K562 (cell line): ENCODE measurements around the gene ABL1. TPM values are rescaled to one million over a fixed set of nuclear protein-coding genes. Genes with fewer than 3 reads are reported as not detected.
A peak's percentile ranks its signal among the peaks of the same experiment; 100 is the strongest.

Experiments used
- ATAC-seq: fragments of 200-7000 bp; cut with Tn5 transposase; 3 replicates; pipeline ENCODE4 v1.9.1; 2020; ENCODE audit warnings: moderate library complexity
- BruUV-seq: library from RNA; stranded (reverse); fragments of 400-500 nt; replicated peaks from 2 replicates; lab custom pipeline; 2021; lab: Mats Ljungman, UMichigan
- CTCF ChIA-PET: fragments of 300-600 bp; formaldehyde crosslinking; extraction: SDS; loops from one replicate; lab custom pipeline; 2021; ENCODE audit warnings: low intra/inter-chr PET ratio; lab: Yijun Ruan, JAX
- POLR2A ChIA-PET: fragments of 300-600, 350-650 bp; sonication (Branson Sonifier 250); formaldehyde crosslinking; extraction: SDS; loops from one replicate; lab custom pipeline; 2021; ENCODE audit warnings: antibody characterized with exemption, inconsistent platforms; lab: Yijun Ruan, JAX
- DNase-seq, 4 experiments: peaks; one replicate each; pipeline versions ENCODE4 v3.0.0 to v3.0.0-alpha.2; 2011 to 2018; ENCODE audit warnings: low spot score in 3 of 4, mixed read lengths in 3 of 4; ENCODE audit errors: extremely low read depth in 1 of 4
- FAIRE-seq: peaks from 2 replicates; lab custom pipeline; 2011; peaks lifted over from hg19 to GRCh38; lab: Jason Lieb, UNC
- H2AFZ ChIP-seq: 2 replicates; pipeline ENCODE4 v1.6.0; 2011; ENCODE audit warnings: low read depth, low read length, control low read depth, inconsistent platforms
- H3K27ac ChIP-seq: fragments of 200-600 bp; 3 replicates; pipeline ENCODE4 v1.8.0; 2011; ENCODE audit warnings: low read depth, mild to moderate bottlenecking, control low read depth, inconsistent platforms, low read length, moderate library complexity, mixed read lengths; ENCODE audit errors: extremely low read depth
- H3K27me3 ChIP-seq, 2 experiments: fragments of 300-600 bp in 1 of 2; 2 replicates in 1 of 2; 3 replicates in 1 of 2; pipeline versions ENCODE4 v1.6.0 to v1.8.0; 2011; ENCODE audit warnings: inconsistent platforms in 2 of 2, low read length in 2 of 2, mild to moderate bottlenecking in 1 of 2, mixed read lengths in 1 of 2, moderate library complexity in 1 of 2; ENCODE audit not compliant: control insufficient read depth in 2 of 2, insufficient read depth in 2 of 2
- H3K36me3 ChIP-seq: fragments of 300-600 bp; 3 replicates; pipeline ENCODE4 v1.8.0; 2011; ENCODE audit warnings: mild to moderate bottlenecking, low read length, inconsistent platforms; ENCODE audit not compliant: control insufficient read depth, insufficient read depth
- H3K4me1 ChIP-seq, 2 experiments: fragments of 200-600 bp in 1 of 2; replicated peaks in 1 of 2; 2 replicates in 1 of 2; 3 replicates in 1 of 2; pipeline versions ENCODE4 v1.5.1 to v1.8.0; 2011; ENCODE audit warnings: inconsistent platforms in 2 of 2, low read length in 2 of 2, mild to moderate bottlenecking in 1 of 2, mixed read lengths in 1 of 2, moderate library complexity in 1 of 2; ENCODE audit not compliant: control insufficient read depth in 2 of 2, insufficient read depth in 2 of 2
- H3K4me2 ChIP-seq: 2 replicates; pipeline ENCODE4 v1.6.1; 2011; ENCODE audit warnings: low read length, control low read depth, inconsistent platforms, mixed read lengths; ENCODE audit not compliant: insufficient read depth
- H3K4me3 ChIP-seq: fragments of 200-600 bp; sonication (generic), shearing (Covaris generic); 2 replicates; pipeline ENCODE4 v1.5.1; 2016; ENCODE audit warnings: control low read depth, inconsistent platforms
- H3K79me2 ChIP-seq: fragments of 200-600 bp; 3 replicates; pipeline ENCODE4 v1.8.0; 2011; ENCODE audit warnings: low read length, inconsistent platforms; ENCODE audit not compliant: control insufficient read depth, insufficient read depth
- H3K9ac ChIP-seq, 2 experiments: 2 replicates each; pipeline versions ENCODE4 v1.6.0 to v1.6.1; 2011; ENCODE audit warnings: low read depth in 2 of 2, low read length in 2 of 2, control low read depth in 1 of 2, inconsistent platforms in 1 of 2, mild to moderate bottlenecking in 1 of 2, mixed read lengths in 1 of 2; ENCODE audit not compliant: insufficient read depth in 1 of 2
- H3K9me1 ChIP-seq: one replicate; pipeline ENCODE4 v1.6.0; 2011; ENCODE audit warnings: inconsistent platforms, mild to moderate bottlenecking, low read length, moderate library complexity; ENCODE audit not compliant: control insufficient read depth, insufficient read depth
- H3K9me3 ChIP-seq: replicated peaks from 2 replicates; pipeline ENCODE4 v1.5.1; 2011; ENCODE audit warnings: low read depth, low read length, inconsistent platforms; ENCODE audit not compliant: control insufficient read depth, insufficient read depth
- H4K20me1 ChIP-seq: replicated peaks from 2 replicates; pipeline ENCODE4 v1.6.1; 2011; ENCODE audit warnings: low read length, inconsistent platforms, mixed read lengths; ENCODE audit not compliant: control insufficient read depth, insufficient read depth
- BHLHE40 ChIP-seq: IDR thresholded peaks from 2 replicates; pipeline ENCODE4 v1.6.1; 2011; ENCODE audit warnings: low read length, improper control_type of control experiment
- CBFB ChIP-seq: sonication (generic); formaldehyde crosslinking; IDR thresholded peaks from 2 replicates; pipeline ENCODE4 v1.4.0; 2020; ENCODE audit warnings: mild to moderate bottlenecking, missing genetic modification reagents
- TAF1 ChIP-seq: IDR thresholded peaks from 2 replicates; pipeline ENCODE4 v1.6.1; 2011; ENCODE audit warnings: mild to moderate bottlenecking, low read length, moderate library complexity; ENCODE audit not compliant: insufficient read depth, control insufficient read depth, severe bottlenecking; ENCODE audit errors: extremely low read depth
- ZHX1 ChIP-seq: fragments of 150-350 bp; conservative IDR thresholded peaks from 2 replicates; pipeline ENCODE4 v1.6.1; 2014; ENCODE audit warnings: low read length
- ZNF174 ChIP-seq: fragments of 250-450 bp; sonication (Bioruptor Pico); IDR thresholded peaks from 2 replicates; pipeline ENCODE4 v1.4.0; 2020; ENCODE audit warnings: mild to moderate bottlenecking
- ZNF696 ChIP-seq: fragments of 250-450 bp; sonication (Bioruptor Pico); conservative IDR thresholded peaks from 2 replicates; pipeline ENCODE4 v1.4.0; 2020; ENCODE audit warnings: mild to moderate bottlenecking, moderate library complexity
- ZNF76 ChIP-seq: fragments of 250-450 bp; sonication (Bioruptor Pico); IDR thresholded peaks from 2 replicates; pipeline ENCODE4 v1.4.0; 2020; ENCODE audit warnings: mild to moderate bottlenecking, moderate library complexity, borderline replicate concordance
- WGBS: fragments of 100-300 bp; shearing (Covaris generic); methylation state at CpG from one replicate; pipeline ENCODE4 v1.1.6; 2016; ENCODE audit warnings: low coverage, mixed read lengths; ENCODE audit not compliant: insufficient coverage; ENCODE audit errors: missing lambda C conversion rate; 5-methylcytosine and 5-hydroxymethylcytosine counted together
- in situ Hi-C: fragments of 300-500 bp; cut with MboI; formaldehyde crosslinking; loops from 4 replicates; pipeline ENCODE4 v1.15.0; 2018; ENCODE audit warnings: inconsistent platforms, mixed read lengths
- intact Hi-C: fragments of 100-400 bp; cut with micrococcal nuclease; formaldehyde crosslinking; loops from 2 replicates; pipeline ENCODE4 v1.14.2; 2022
- polyA plus RNA-seq, 8 experiments: library from polyadenylated mRNA; depleted of rRNA in 4 of 8; stranded (reverse) in 5 of 8; unstranded in 3 of 8; fragments of >200 nt; fragmentation: Nextera tagmentation in 2 of 8; fragmentation: Illumina TruSeq in 1 of 8; extraction: Ambion mirVana in 2 of 8; extraction: Trizol in 1 of 8; gene quantifications; 2 replicates each; pipeline versions ENCODE4 v1.2.1 to v1.2.3, GENCODE V29; 2011 to 2014; ENCODE audit warnings: inconsistent platforms in 1 of 8, missing spikeins in 1 of 8
- total RNA-seq, 7 experiments: library from RNA; depleted of rRNA in 6 of 7; stranded (reverse); fragments of >200 nt in 6 of 7; fragmentation: Illumina TruSeq in 2 of 7; extraction: Trizol in 2 of 7; gene quantifications; 2 replicates each; pipeline versions ENCODE4 v1.2.1 to v1.2.3, GENCODE V29; 2011 to 2021; ENCODE audit warnings: low replicate concordance in 1 of 7
- TF ChIP-seq, protein P1 (sequence below): sonication (generic); formaldehyde crosslinking; IDR thresholded peaks from 2 replicates; pipeline ENCODE4 v1.8.0; 2022; ENCODE audit warnings: mild to moderate bottlenecking, low read depth, missing genetic modification reagents
- TF ChIP-seq, protein P2 (sequence below), 2 experiments: fragments of 150-350 bp in 1 of 2; IDR thresholded peaks; 2 replicates each; pipeline ENCODE4 v1.6.1; 2012 to 2016; ENCODE audit warnings: low read depth in 2 of 2, low read length in 2 of 2, mild to moderate bottlenecking in 1 of 2, moderate library complexity in 1 of 2

The ABL1 gene
- total and polyA plus RNA-seq, 9 of the 15 experiments (the other 6 are each of a cell fraction or from before 2014, with no cell fraction given), result 1.5 to 130 (median 37.8) TPM

GRCh38 chr9:130921300-130921988, 86.4 kb downstream of the ABL1 start (continued):
- no peak for TF ChIP-seq TAF1
- 0 out of 2 replicates have a peak, but pooled peaks have one; percentile 9 for TF ChIP-seq ZHX1
- TF ChIP-seq, all 486 proteins: peak for 5

GRCh38 chr9:130921989-130922892, 87.2 kb downstream of the ABL1 start:
- Histone ChIP-seq H3K36me3 (no peaks in the 10 kb centered on the region), H3K27ac (no peak overlapping the region), H3K9me1 (no peaks in the 10 kb centered on the region), H3K4me1 (peaks cover 0 to 55% of the 10 kb centered on the region in 2 experiments; a peak in 1 of 5 replicates), H3K9ac (peak overlapping the region in 1 of 2 experiments; percentile 2; a peak in 1 of 4 replicates), H3K4me2 (no peak overlapping the region), H3K9me3 (no peaks in the 10 kb centered on the region), H3K79me2 (no peaks in the 10 kb centered on the region), H4K20me1 (peaks cover 89% of the 10 kb centered on the region), H2AFZ (no peak overlapping the region), H3K4me3 (no peak overlapping the region), H3K27me3 (peaks cover 97 to 100% of the 10 kb centered on the region in 2 experiments)
- in situ Hi-C loops, result no loop called here
- ATAC-seq (no peak; the same call in none of the 3 replicates), FAIRE-seq (no peak), DNase-seq (peak in 2 of 4 experiments; percentile 64 to 76)
- BruUV-seq, result no TSS peak
- POLR2A ChIA-PET, result interaction anchor here (0.6 to 26.8 kb wide), 10 partner anchors 3 to 115 kb away, joined by 3 to 582 read pairs (median 3); no protein-coding TSS in a partner anchor
- CTCF ChIA-PET, result no interaction called here
- WGBS, result 1% methylated on average over 31 of the region's 31 CpGs
- intact Hi-C loops, result no loop called here
- TF ChIP-seq, protein P1, sequence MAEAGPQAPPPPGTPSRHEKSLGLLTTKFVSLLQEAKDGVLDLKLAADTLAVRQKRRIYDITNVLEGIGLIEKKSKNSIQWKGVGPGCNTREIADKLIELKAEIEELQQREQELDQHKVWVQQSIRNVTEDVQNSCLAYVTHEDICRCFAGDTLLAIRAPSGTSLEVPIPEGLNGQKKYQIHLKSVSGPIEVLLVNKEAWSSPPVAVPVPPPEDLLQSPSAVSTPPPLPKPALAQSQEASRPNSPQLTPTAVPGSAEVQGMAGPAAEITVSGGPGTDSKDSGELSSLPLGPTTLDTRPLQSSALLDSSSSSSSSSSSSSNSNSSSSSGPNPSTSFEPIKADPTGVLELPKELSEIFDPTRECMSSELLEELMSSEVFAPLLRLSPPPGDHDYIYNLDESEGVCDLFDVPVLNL (CRISPR knock-in tag), result no peak
- TF ChIP-seq ZNF174 (CRISPR knock-in tag), result no peak
- TF ChIP-seq CBFB (CRISPR knock-in tag), result no peak
- no peak for TF ChIP-seq ZNF696
- peak; percentile 16; the same call in 1 of the 2 replicates for TF ChIP-seq BHLHE40
- TF ChIP-seq, protein P2, sequence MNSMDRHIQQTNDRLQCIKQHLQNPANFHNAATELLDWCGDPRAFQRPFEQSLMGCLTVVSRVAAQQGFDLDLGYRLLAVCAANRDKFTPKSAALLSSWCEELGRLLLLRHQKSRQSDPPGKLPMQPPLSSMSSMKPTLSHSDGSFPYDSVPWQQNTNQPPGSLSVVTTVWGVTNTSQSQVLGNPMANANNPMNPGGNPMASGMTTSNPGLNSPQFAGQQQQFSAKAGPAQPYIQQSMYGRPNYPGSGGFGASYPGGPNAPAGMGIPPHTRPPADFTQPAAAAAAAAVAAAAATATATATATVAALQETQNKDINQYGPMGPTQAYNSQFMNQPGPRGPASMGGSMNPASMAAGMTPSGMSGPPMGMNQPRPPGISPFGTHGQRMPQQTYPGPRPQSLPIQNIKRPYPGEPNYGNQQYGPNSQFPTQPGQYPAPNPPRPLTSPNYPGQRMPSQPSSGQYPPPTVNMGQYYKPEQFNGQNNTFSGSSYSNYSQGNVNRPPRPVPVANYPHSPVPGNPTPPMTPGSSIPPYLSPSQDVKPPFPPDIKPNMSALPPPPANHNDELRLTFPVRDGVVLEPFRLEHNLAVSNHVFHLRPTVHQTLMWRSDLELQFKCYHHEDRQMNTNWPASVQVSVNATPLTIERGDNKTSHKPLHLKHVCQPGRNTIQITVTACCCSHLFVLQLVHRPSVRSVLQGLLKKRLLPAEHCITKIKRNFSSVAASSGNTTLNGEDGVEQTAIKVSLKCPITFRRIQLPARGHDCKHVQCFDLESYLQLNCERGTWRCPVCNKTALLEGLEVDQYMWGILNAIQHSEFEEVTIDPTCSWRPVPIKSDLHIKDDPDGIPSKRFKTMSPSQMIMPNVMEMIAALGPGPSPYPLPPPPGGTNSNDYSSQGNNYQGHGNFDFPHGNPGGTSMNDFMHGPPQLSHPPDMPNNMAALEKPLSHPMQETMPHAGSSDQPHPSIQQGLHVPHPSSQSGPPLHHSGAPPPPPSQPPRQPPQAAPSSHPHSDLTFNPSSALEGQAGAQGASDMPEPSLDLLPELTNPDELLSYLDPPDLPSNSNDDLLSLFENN (IDR thresholded peaks at IDR 0.05; ENCODE audit: low read depth in 2 of 2, low read length in 2 of 2), result 0 out of 4 replicates have a peak, but pooled peaks of 1 of the 2 experiments have one; percentile 25
- no peak for TF ChIP-seq ZNF76
